GM21737 (cell line): ENCODE results near the gene PPP1R26.
"Not testable (repeated sequence)": the region's sequence is repeated elsewhere in the genome, so short reads cannot be mapped to it uniquely, and the experiment has no call there.

Source experiments
- ATAC-seq: cut with Tn5 transposase; IDR thresholded peaks from one replicate; pipeline ENCODE4 v1.9.1; 2021; ENCODE audit warnings: mild to moderate bottlenecking, moderate library complexity; ENCODE audit not compliant: unreplicated experiment

The PPP1R26 gene

DNA sequence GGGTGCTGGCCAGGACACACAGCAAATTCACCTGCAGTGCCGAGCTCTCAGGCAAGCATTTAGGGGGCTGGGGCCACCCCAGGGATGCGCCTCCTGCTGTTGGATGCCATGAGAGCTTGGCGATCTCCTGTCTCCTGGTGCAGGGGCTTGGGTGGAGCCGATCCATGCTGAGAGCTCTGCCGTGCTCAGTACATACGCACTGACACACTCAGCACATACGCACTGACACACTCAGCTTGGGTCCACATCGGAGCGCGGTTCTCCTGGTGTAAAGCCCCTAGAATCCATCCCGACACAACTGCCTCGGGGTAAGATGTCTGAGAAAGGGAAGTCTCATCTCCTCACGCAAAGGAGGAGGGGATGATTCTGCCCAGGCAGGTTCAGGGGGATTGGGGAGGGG, 56.0 kb downstream of the PPP1R26 start:
- ATAC-seq = not testable (repeated sequence)

DNA sequence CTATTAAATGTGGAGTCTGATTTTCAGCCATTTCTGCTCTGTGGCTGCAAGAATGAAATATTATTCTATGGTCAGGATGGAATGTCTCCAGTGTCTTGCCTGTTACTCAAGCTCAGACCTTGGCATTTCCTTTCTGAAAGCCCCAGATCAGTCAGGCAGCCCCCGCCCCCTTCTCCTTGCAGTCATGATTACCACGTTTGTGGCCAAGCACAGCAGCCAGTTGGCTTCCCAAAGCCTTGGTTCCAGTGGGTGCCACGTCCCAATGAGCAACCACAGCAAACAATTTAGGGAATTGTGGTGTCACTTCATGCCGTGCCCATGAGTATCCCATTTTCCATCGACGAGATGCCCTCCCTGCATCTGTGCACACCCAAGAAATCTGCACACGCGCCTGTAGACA, 56.6 kb downstream of the PPP1R26 start:
- no peak for ATAC-seq
